Effector memory CD4-positive, alpha-beta T cell (primary cell): ENCODE measurements around the gene ATP13A1.

ENCODE experiments used
- DNase-seq, 3 donors: peaks; one replicate each; pipeline ENCODE4 v3.0.0-alpha.2; 2020
- H3K27ac ChIP-seq: 2 replicates; pipeline ENCODE4 v1.7.0; 2013; ENCODE audit warnings: mild to moderate bottlenecking, low read length, moderate library complexity; ENCODE audit not compliant: insufficient read depth, poor library complexity, severe bottlenecking
- H3K27me3 ChIP-seq: replicated peaks from 2 replicates; pipeline ENCODE4 v1.7.0; 2013; ENCODE audit warnings: mild to moderate bottlenecking, low read length; ENCODE audit not compliant: insufficient read depth, control insufficient read depth, poor library complexity, severe bottlenecking
- H3K36me3 ChIP-seq: 2 replicates; pipeline ENCODE4 v1.7.0; 2013; ENCODE audit warnings: mild to moderate bottlenecking, low read length, moderate library complexity; ENCODE audit not compliant: control insufficient read depth, insufficient read depth
- H3K4me1 ChIP-seq: 2 replicates; pipeline ENCODE4 v1.7.0; 2013; ENCODE audit warnings: low read length, mild to moderate bottlenecking; ENCODE audit not compliant: control insufficient read depth, insufficient read depth, poor library complexity, severe bottlenecking
- H3K4me3 ChIP-seq: 2 replicates; pipeline ENCODE4 v1.7.0; 2013; ENCODE audit warnings: low read length, low read depth, mild to moderate bottlenecking; ENCODE audit not compliant: insufficient read depth, poor library complexity, severe bottlenecking
- H3K9me3 ChIP-seq: 2 replicates; pipeline ENCODE4 v1.7.0; 2013; ENCODE audit warnings: mild to moderate bottlenecking, low read length, moderate library complexity; ENCODE audit not compliant: control insufficient read depth

Gene ATP13A1

DNA sequence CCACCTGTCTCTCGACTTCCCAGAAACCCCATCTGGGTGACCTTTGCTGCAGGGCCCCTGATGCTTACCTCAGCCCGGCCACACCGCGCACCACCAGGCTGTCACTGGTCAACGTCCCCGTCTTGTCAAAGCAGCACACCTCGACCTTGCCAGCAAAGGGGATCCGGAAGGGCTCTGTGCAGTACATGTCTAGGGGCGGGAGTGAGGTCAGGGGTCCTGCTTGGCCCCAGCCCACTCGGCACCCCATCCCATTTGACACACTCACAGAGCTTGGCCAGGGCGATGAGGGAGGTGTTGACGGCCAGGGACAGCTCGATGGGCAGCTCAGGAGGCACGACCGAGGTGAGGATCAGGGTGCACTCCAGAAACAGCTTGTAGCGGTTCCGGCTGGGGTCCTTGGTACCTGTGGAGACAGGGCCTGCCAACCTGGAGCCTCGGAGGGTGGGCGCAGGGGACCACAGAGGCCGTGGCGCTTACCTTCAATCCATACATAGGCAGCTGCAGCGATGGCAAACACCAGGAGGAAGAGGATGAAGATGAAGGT is 8.4 kb downstream of the ATP13A1 start:
- DNase-seq = no peak
- Histone ChIP-seq H3K27ac (no peak overlapping the region), H3K4me3 (no peak overlapping the region), H3K27me3 (no peaks in the 10 kb centered on the region), H3K9me3 (no peaks in the 10 kb centered on the region), H3K4me1 (no peaks in the 10 kb centered on the region), H3K36me3 (peaks cover 97% of the 10 kb centered on the region)

DNA sequence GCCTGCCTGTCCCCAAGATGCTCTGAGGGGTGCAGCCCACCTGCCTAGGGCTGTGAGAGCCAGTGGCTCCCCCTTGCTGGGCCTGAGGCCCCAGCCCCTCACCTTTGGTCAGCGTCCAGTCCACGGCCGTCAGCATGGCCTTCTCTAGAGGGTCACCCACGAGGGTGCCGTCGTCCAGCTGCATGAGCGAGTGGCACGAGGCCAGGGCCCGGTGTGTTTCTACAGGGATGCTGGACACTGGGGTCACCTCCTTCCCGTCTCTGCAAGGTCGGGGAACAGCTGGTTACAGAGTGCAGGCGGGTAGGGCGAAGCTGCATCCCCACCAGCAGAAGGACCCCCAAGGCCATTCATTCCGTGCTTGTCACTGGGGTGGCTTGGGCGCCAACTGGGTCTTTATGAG is 9.0 kb downstream of the ATP13A1 start:
- H3K27ac ChIP-seq = no peak overlapping the region
- no peaks in the 10 kb centered on the region for H3K4me1 ChIP-seq
- no peak overlapping the region for H3K4me3 ChIP-seq
- H3K9me3 ChIP-seq = no peaks in the 10 kb centered on the region
- H3K27me3 ChIP-seq = no peaks in the 10 kb centered on the region
- no peak for DNase-seq
- H3K36me3 ChIP-seq = peaks cover 96% of the 10 kb centered on the region

DNA sequence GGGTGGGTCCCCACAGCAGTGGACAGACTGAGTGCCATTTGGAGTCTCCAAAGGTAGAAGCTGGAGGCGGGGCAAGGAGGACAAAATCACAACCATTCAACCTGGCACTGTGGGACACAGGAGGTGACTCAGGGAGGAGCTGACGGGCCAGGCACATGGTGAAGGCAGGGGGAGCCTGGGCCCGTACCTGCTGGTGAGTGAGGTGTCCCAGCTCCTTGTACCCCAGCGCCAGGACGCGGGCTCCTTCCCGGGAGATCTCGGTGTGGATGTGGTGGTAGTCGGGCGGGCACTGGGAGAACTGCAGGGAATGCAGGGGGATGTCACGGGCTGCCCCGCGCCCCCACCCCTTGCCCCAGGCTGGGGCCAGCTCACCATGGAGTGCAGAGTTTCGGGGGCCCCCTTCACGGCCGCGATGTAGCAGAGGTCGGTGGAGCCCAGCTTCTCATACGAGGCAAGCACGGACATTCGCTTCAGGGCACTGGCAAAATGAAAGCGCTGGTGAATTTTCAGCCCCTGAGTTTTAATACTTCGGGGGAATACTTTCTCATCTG is 9.8 kb downstream of the ATP13A1 start:
- no peaks in the 10 kb centered on the region for H3K9me3 ChIP-seq
- peaks cover 94% of the 10 kb centered on the region for H3K36me3 ChIP-seq
- H3K4me3 ChIP-seq = no peak overlapping the region
- no peak overlapping the region for H3K27ac ChIP-seq
- H3K27me3 ChIP-seq = no peaks in the 10 kb centered on the region
- H3K4me1 ChIP-seq = no peaks in the 10 kb centered on the region
- no peak for DNase-seq

DNA sequence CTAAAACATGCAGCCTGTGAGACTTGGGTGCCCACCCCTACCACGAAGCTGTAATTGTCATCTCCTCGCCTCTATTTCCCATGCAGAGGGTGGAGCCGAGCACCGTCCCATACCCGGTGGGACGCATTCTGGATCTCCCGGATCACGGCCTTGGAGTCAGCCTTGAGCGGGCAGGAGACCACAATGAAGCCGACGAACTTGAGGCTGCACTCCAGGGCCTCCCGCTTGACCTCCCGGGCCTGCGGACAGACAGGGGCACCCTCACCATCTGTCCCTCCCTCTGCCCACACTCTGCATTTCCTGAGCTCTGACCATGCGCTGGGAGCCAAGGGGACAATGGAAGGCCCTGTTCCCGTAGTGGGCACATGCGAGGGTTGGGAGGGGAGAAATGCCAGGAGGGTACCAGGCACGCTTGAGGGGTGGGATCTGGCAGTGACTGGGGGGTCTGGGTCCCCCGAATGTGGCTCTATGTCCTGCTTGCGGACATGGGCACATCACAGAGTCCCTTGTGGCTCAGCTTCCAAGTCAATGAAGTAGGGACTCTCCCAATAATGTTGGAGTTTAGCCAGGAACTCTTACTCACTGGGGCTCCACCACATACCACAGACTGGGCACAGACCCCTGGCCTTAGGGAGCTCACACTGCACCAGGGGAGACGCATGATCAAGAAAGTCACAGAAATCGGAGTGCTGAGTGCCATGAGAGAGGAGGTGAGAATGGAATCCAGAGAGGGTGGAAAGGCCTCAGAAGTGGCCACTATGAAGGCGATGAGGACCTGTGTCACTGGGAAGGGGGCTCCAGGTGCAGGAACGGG is 10.8 kb downstream of the ATP13A1 start:
- peaks cover 88% of the 10 kb centered on the region for H3K36me3 ChIP-seq
- H3K9me3 ChIP-seq = no peaks in the 10 kb centered on the region
- H3K4me3 ChIP-seq = no peak overlapping the region
- H3K27me3 ChIP-seq = no peaks in the 10 kb centered on the region
- H3K27ac ChIP-seq = no peak overlapping the region
- DNase-seq = no peak
- H3K4me1 ChIP-seq = no peaks in the 10 kb centered on the region

DNA sequence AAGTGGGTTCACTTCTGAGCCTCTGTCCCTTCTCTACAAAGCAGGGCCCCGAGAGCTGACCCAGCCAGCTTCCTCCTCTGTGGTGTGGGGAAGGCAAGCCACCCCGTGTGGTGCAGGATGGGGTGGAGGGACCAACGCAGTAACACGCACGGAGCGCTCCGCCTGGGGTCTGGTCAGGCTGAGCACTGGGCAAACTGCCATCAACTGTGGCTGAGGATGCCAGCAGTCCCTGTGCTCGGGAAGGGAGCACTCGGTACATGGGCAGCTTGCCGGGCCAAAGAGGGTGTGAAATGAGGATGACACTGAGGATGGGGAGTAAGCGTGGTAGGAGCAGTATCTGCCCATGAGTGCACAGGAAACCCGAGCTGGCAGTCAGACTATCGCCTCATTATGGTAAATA is 12.4 kb downstream of the ATP13A1 start:
- Histone ChIP-seq H3K4me1 (no peaks in the 10 kb centered on the region), H3K9me3 (no peaks in the 10 kb centered on the region), H3K27me3 (no peaks in the 10 kb centered on the region), H3K36me3 (peaks cover 85% of the 10 kb centered on the region), H3K27ac (no peak overlapping the region), H3K4me3 (no peak overlapping the region)
- DNase-seq = no peak

GRCh38 chr19:19650331-19650730 is 13.1 kb downstream of the ATP13A1 start:
- no peak for DNase-seq
- no peak overlapping the region for H3K4me3 ChIP-seq
- H3K9me3 ChIP-seq = no peaks in the 10 kb centered on the region
- H3K4me1 ChIP-seq = no peaks in the 10 kb centered on the region
- H3K27ac ChIP-seq = peak overlapping the region; percentile 11
- H3K36me3 ChIP-seq = peaks cover 83% of the 10 kb centered on the region
- H3K27me3 ChIP-seq = no peaks in the 10 kb centered on the region

- H3K27me3 ChIP-seq = no peaks in the 10 kb centered on the region
- H3K36me3 ChIP-seq = peaks cover 82% of the 10 kb centered on the region
- H3K4me1 ChIP-seq = no peaks in the 10 kb centered on the region
- H3K9me3 ChIP-seq = no peaks in the 10 kb centered on the region
- H3K27ac ChIP-seq = no peak overlapping the region
- DNase-seq = no peak
- H3K4me3 ChIP-seq = no peak overlapping the region
Measured at GRCh38 chr19:19649580-19649995, 13.9 kb downstream of the ATP13A1 start.

GRCh38 chr19:19649155-19649554 is 14.3 kb downstream of the ATP13A1 start:
- no peak for DNase-seq
- Histone ChIP-seq H3K27ac (no peak overlapping the region), H3K9me3 (no peaks in the 10 kb centered on the region), H3K4me3 (no peak overlapping the region), H3K4me1 (no peaks in the 10 kb centered on the region), H3K36me3 (peaks cover 78% of the 10 kb centered on the region), H3K27me3 (no peaks in the 10 kb centered on the region)

DNA sequence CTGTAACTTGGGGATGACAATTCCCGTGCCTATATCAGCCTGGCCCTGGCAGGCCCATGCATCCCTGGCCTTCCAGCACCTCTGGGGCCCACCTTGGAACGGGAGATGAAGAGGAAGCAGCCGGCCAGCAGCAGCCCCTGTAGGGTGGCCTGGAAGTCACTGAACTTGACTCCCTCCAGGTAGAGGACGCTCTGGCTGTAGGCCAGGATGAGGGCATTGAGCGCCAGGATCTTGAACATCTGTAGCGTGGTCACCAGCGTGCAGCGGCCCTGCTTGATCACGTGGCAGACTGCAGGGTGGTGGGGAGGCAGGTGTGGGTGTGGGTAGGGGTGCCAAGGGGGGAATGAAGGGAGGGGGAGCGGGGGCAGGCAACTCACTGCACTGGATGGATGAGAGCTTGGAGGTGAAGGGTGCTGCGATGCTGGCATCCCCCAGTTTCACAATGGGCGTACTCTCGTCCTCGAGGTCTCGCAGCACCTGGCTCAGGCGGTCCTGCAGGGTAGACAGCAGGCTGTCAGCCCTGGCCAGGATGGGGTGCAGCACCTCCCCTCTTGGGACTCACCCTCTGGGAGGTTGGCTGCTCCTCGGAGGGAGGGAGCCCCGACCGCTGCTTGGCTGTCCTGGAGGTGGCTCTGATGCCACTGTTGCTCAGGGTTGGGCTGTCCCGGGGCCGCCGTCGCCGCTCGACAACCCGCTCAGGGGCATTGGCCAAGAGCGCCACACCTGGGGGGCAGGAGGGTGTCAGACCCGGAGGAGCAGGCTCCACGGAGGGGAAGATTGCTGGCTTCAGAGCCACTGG is 16.2 kb downstream of the ATP13A1 start:
- Histone ChIP-seq H3K4me1 (peaks cover 9% of the 10 kb centered on the region), H3K36me3 (peaks cover 59% of the 10 kb centered on the region), H3K27ac (no peak overlapping the region), H3K27me3 (no peaks in the 10 kb centered on the region), H3K4me3 (no peak overlapping the region), H3K9me3 (no peaks in the 10 kb centered on the region)
- DNase-seq = no peak
